ENCODE results near the gene VPS33B. TPM values are rescaled to one million over a fixed set of nuclear protein-coding genes. Genes with fewer than 3 reads are reported as not detected.

The VPS33B gene
- total and polyA plus RNA-seq, 2 of the 13 experiments (the other 11 are each of a cell fraction or from before 2014, with no cell fraction given): 15.8 to 16.5 TPM

DNA sequence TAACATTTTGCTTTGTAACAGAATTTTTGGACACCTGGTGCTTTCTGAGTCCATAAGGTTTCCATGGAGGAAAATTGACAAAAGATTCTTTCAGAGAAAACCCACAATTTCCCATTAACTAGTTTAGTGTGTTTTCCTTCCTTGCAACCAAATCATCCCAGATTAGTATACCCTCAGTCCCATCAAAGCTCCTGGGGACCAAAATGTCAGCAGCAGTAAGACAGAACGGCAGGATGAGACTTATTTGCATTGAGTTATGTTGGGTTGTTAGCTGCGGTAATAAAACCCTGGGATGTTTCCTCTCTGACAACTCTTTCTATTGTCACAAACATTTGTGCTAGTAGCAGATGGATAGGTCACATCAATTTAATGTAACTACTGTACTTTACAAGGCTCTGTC, 32.4 kb upstream of the VPS33B start:
- Histone ChIP-seq H3K9ac (ENCODE audit: insufficient read depth, low read depth, low read length) (no peak overlapping the region), H3K4me3 (replicated peaks in 1 of 3; ENCODE audit: insufficient read depth in 1 of 3, low read depth in 2 of 3, low read length in 3 of 3) (no peak overlapping the region), H3K36me3 (replicated peaks in 1 of 2; ENCODE audit: control insufficient read depth in 1 of 2, insufficient read depth in 2 of 2, low read length in 2 of 2) (no peaks in the 10 kb centered on the region), H3K4me1 (ENCODE audit: insufficient read depth, low read length) (peaks cover 5% of the 10 kb centered on the region; the same call in 1 of the 2 replicates), H2AFZ (ENCODE audit: low read length) (no peak overlapping the region), H3K4me2 (ENCODE audit: low read depth, low read length) (no peak overlapping the region), H3K79me2 (ENCODE audit: insufficient read depth, low read length) (no peaks in the 10 kb centered on the region), H3K27ac (ENCODE audit: extremely low read length, insufficient read depth, low read length) (no peak overlapping the region), H4K20me1 (ENCODE audit: insufficient read depth, low read length) (no peaks in the 10 kb centered on the region), H3K27me3 (ENCODE audit: control insufficient read depth in 1 of 2, insufficient read depth in 2 of 2, low read length in 2 of 2) (peaks cover 0 to 17% of the 10 kb centered on the region in 2 experiments; a peak in 2 of 5 replicates), H3K9me3 (ENCODE audit: low read length) (no peaks in the 10 kb centered on the region)
- ChIA-PET POLR2A (no interaction called here), CTCF (ENCODE audit: low intra/inter-chr PET ratio, low total read pairs) (interaction anchor here (3.3 kb wide), 1 partner anchor 217 kb away, joined by 27 read pairs; no protein-coding TSS in a partner anchor)
- intact Hi-C loops (cut with micrococcal nuclease; ENCODE audit: unreplicated experiment) (loop anchor here (5.0 kb wide), 1 partner anchor 123 kb away; the partner anchor contains the start of gene HDDC3), in situ Hi-C loops (cut with HindIII; ENCODE audit: extremely low pct_ligation_motif_present, low pct_unique_long_range_greater_than_20kb) (loop anchor here (5.0 kb wide), 2 partner anchors 167 to 217 kb away; no protein-coding TSS in a partner anchor)
- FAIRE-seq (no peak), DNase-seq (ENCODE audit: low spot score) (no peak), ATAC-seq (no peak)
- no TSS peak for BruUV-seq (replicated peaks)
- 0% methylated on average over 2 of the region's 2 CpGs for WGBS (ENCODE audit: low lambda C conversion rate)
- TF ChIP-seq SKI (IDR thresholded peaks at IDR 0.05; ENCODE audit: partially characterized antibody): no peak
- TF ChIP-seq SP5 (CRISPR knock-in tag; IDR thresholded peaks at IDR 0.05; ENCODE audit: borderline replicate concordance, low read depth): no peak
- no peak for TF ChIP-seq RXRA (CRISPR knock-in tag; IDR thresholded peaks at IDR 0.05)
- no peak for TF ChIP-seq XRCC5 (optimal IDR thresholded peaks at IDR 0.05; ENCODE audit: low read length)
- no peak for TF ChIP-seq ZNF883 (CRISPR knock-in tag; IDR thresholded peaks at IDR 0.05; ENCODE audit: not compliant biosample characterization)
- TF ChIP-seq ZNF567 (CRISPR knock-in tag; IDR thresholded peaks at IDR 0.05; ENCODE audit: borderline replicate concordance): no peak
- no peak for TF ChIP-seq ZBTB42 (CRISPR knock-in tag; IDR thresholded peaks at IDR 0.05)
- no peak for TF ChIP-seq FUBP1 (CRISPR knock-in tag; IDR thresholded peaks at IDR 0.05; ENCODE audit: borderline replicate concordance)
- no peak for TF ChIP-seq ZMAT3 (CRISPR knock-in tag; conservative IDR thresholded peaks at IDR 0.05)
- TF ChIP-seq, protein P1, sequence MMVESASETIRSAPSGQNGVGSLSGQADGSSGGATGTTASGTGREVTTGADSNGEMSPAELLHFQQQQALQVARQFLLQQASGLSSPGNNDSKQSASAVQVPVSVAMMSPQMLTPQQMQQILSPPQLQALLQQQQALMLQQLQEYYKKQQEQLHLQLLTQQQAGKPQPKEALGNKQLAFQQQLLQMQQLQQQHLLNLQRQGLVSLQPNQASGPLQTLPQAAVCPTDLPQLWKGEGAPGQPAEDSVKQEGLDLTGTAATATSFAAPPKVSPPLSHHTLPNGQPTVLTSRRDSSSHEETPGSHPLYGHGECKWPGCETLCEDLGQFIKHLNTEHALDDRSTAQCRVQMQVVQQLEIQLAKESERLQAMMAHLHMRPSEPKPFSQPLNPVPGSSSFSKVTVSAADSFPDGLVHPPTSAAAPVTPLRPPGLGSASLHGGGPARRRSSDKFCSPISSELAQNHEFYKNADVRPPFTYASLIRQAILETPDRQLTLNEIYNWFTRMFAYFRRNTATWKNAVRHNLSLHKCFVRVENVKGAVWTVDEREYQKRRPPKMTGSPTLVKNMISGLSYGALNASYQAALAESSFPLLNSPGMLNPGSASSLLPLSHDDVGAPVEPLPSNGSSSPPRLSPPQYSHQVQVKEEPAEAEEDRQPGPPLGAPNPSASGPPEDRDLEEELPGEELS (CRISPR knock-in tag; IDR thresholded peaks at IDR 0.05): no peak
